CD4-positive, CD25-positive, alpha-beta regulatory T cell (primary cell): ENCODE results near the gene CLDN7. TPM values are rescaled to one million over a fixed set of nuclear protein-coding genes. Genes with fewer than 3 reads are reported as not detected.

Experiments used
- ATAC-seq, 2 donors: fragments of 150-1000 bp; cut with Tn5 transposase; one replicate each; pipeline ENCODE4 v1.10.0; 2021; ENCODE audit warnings: low read depth in 2 of 2, moderate number of reproducible peaks in 2 of 2, moderate library complexity in 1 of 2
- DNase-seq, 3 donors: peaks; one replicate each; pipeline versions ENCODE4 v3.0.0 to v3.0.0-alpha.2; 2012 to 2022; ENCODE audit warnings: mixed read lengths in 1 of 3
- H3K27ac ChIP-seq: one replicate; pipeline ENCODE4 v1.7.0; 2013; ENCODE audit warnings: mild to moderate bottlenecking, low read length; ENCODE audit not compliant: insufficient read depth, poor library complexity, severe bottlenecking
- H3K27me3 ChIP-seq: one replicate; pipeline ENCODE4 v1.7.0; 2013; ENCODE audit warnings: low read length; ENCODE audit not compliant: control insufficient read depth, insufficient read depth
- H3K36me3 ChIP-seq: one replicate; pipeline ENCODE4 v1.7.0; 2013; ENCODE audit warnings: mild to moderate bottlenecking, low read length, moderate library complexity; ENCODE audit not compliant: control insufficient read depth, insufficient read depth
- H3K4me1 ChIP-seq: 2 replicates; pipeline ENCODE4 v1.7.0; 2013; ENCODE audit warnings: mild to moderate bottlenecking, low read length; ENCODE audit not compliant: insufficient read depth, control insufficient read depth, poor library complexity, severe bottlenecking
- H3K4me3 ChIP-seq: one replicate; pipeline ENCODE4 v1.7.0; 2013; ENCODE audit warnings: low read depth, mild to moderate bottlenecking, low read length, moderate library complexity
- H3K9me3 ChIP-seq, 2 experiments: 1 replicate in 1 of 2; 2 replicates in 1 of 2; pipeline ENCODE4 v1.7.0; 2013; ENCODE audit warnings: low read length in 2 of 2, mild to moderate bottlenecking in 1 of 2, moderate library complexity in 1 of 2; ENCODE audit not compliant: control insufficient read depth in 2 of 2
- H3K27ac Mint-ChIP-seq, 3 donors: one replicate each; pipeline ENCODE4 v1.8.0; 2020 to 2022; ENCODE audit warnings: mild to moderate bottlenecking in 3 of 3, mixed read lengths in 3 of 3, moderate library complexity in 2 of 3
- H3K27me3 Mint-ChIP-seq: one replicate; pipeline ENCODE4 v1.8.0; 2022; ENCODE audit warnings: mild to moderate bottlenecking, mixed read lengths
- H3K36me3 Mint-ChIP-seq: one replicate; pipeline ENCODE4 v1.8.0; 2020; ENCODE audit warnings: mixed read lengths
- H3K4me1 Mint-ChIP-seq, 4 donors: one replicate each; pipeline ENCODE4 v1.8.0; 2020 to 2022; ENCODE audit warnings: mixed read lengths in 4 of 4, mild to moderate bottlenecking in 1 of 4
- H3K4me3 Mint-ChIP-seq, 4 donors: one replicate each; pipeline ENCODE4 v1.8.0; 2020 to 2022; ENCODE audit warnings: mild to moderate bottlenecking in 4 of 4, mixed read lengths in 4 of 4, moderate library complexity in 3 of 4
- H3K9me3 Mint-ChIP-seq, 7 donors: one replicate each; pipeline ENCODE4 v1.8.0; 2020 to 2022; ENCODE audit warnings: mixed read lengths in 7 of 7, mild to moderate bottlenecking in 3 of 7, moderate library complexity in 2 of 7
- polyA plus RNA-seq, 4 donors: library from polyadenylated mRNA; unstranded; fragments of 300-500 nt; fragmentation: Illumina TruSeq; gene quantifications; one replicate each; pipeline ENCODE4 v1.2.3, GENCODE V29; 2021
- total RNA-seq: library from RNA; stranded (reverse); gene quantifications from one replicate; pipeline ENCODE4 v1.2.3, GENCODE V29; 2022

CLDN7 gene
- total and polyA plus RNA-seq, 5 donors from 2014 or later, result 0.55 to 2.0 (median 1.3) TPM; not detected in 1

DNA sequence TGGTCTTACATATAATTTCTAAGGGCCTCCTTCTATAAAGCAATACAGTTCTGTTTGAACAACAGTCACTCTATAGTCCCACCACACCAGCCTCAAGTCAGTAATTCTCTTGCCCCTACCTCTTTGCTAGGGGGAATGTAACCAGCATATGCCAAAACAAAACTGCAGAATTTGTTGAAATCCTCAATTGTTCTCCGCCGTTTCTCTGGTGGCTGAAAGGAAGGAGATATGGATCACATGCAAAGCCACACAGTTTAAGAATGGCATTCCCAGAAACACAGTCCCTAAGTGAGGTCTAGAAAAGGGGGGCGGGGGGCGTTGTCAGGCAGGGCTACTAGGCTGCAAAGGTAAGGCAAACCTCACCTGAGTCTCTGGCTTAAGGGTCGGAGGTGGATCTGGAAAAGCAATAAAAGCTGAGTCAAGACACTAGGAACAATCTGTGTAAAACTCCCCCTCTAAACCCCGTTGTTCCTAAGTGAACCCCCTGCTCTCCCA is 25.0 kb downstream of the CLDN7 start:
- ATAC-seq (no peak), DNase-seq (no peak)
- peaks cover 0 to 1% (median 0%) of the 10 kb centered on the region in 7 donors for H3K9me3 Mint-ChIP-seq
- peaks cover 23% of the 10 kb centered on the region for H3K36me3 ChIP-seq
- peak overlapping the region; percentile 37 for H3K4me3 ChIP-seq
- no peaks in the 10 kb centered on the region for H3K27me3 ChIP-seq
- H3K9me3 ChIP-seq, result no peaks in the 10 kb centered on the region
- H3K27ac ChIP-seq, result peak overlapping the region; percentile 90
- no peaks in the 10 kb centered on the region for H3K27me3 Mint-ChIP-seq
- H3K36me3 Mint-ChIP-seq, result peaks cover 19% of the 10 kb centered on the region
- H3K4me1 ChIP-seq, result peaks cover 56% of the 10 kb centered on the region
- H3K27ac Mint-ChIP-seq, result peak overlapping the region; percentile 31 to 87 (median 44)
- peaks cover 18 to 72% (median 44%) of the 10 kb centered on the region in 4 donors for H3K4me1 Mint-ChIP-seq
- peak overlapping the region; percentile 92 to 97 (median 96) for H3K4me3 Mint-ChIP-seq

- Histone ChIP-seq H3K27ac (peak overlapping the region; percentile 90), H3K36me3 (peaks cover 23% of the 10 kb centered on the region), H3K27me3 (no peaks in the 10 kb centered on the region), H3K4me3 (peak overlapping the region; percentile 37), H3K4me1 (peaks cover 52% of the 10 kb centered on the region), H3K9me3 (no peaks in the 10 kb centered on the region)
- Mint-ChIP-seq H3K36me3 (peaks cover 24% of the 10 kb centered on the region), H3K4me1 (peaks cover 18 to 72% (median 47%) of the 10 kb centered on the region in 4 donors), H3K4me3 (peak overlapping the region; percentile 92 to 97 (median 96)), H3K27me3 (no peaks in the 10 kb centered on the region), H3K27ac (peak overlapping the region; percentile 31 to 87 (median 44)), H3K9me3 (peaks cover 0 to 1% (median 0%) of the 10 kb centered on the region in 7 donors)
- ATAC-seq, result no peak
- no peak for DNase-seq
These were observed 25.5 kb downstream of the CLDN7 start for GRCh38 chr17:7236808-7237207.

GRCh38 chr17:7235693-7236665 is 26.3 kb downstream of the CLDN7 start:
- Mint-ChIP-seq H3K4me3 (peak overlapping the region; percentile 89 to 97 (median 94)), H3K27ac (peak overlapping the region in 1 of 3 donors; percentile 29), H3K4me1 (peaks cover 18 to 67% (median 43%) of the 10 kb centered on the region in 4 donors), H3K36me3 (peaks cover 21% of the 10 kb centered on the region), H3K27me3 (no peaks in the 10 kb centered on the region), H3K9me3 (peaks cover 0 to 1% (median 0%) of the 10 kb centered on the region in 7 donors)
- H3K4me3 ChIP-seq, result no peak overlapping the region
- ATAC-seq (no peak), DNase-seq (no peak)
- H3K9me3 ChIP-seq, result no peaks in the 10 kb centered on the region
- no peaks in the 10 kb centered on the region for H3K27me3 ChIP-seq
- H3K36me3 ChIP-seq, result peaks cover 23% of the 10 kb centered on the region
- H3K27ac ChIP-seq, result peak overlapping the region; percentile 81
- peaks cover 44% of the 10 kb centered on the region for H3K4me1 ChIP-seq

GRCh38 chr17:7234083-7234951 is 28.0 kb downstream of the CLDN7 start, which contains the start of gene DVL2:
Gene DVL2, minus strand, starts transcription at chr17:7234517. Its CDS starts 255 bp downstream, at chr17:7234262.
- H3K36me3 ChIP-seq, result peaks cover 30% of the 10 kb centered on the region

GRCh38 chr17:7233701-7234082 is 28.6 kb downstream of the CLDN7 start:
- peaks cover 30% of the 10 kb centered on the region for H3K4me1 ChIP-seq
- no peak for ATAC-seq
- H3K9me3 Mint-ChIP-seq, result no peaks in the 10 kb centered on the region
- no peak for DNase-seq
- H3K4me1 Mint-ChIP-seq, result peaks cover 10 to 59% (median 34%) of the 10 kb centered on the region in 4 donors
- no peaks in the 10 kb centered on the region for H3K27me3 ChIP-seq
- peaks cover 20% of the 10 kb centered on the region for H3K36me3 Mint-ChIP-seq
- peaks cover 33% of the 10 kb centered on the region for H3K36me3 ChIP-seq
- H3K4me3 Mint-ChIP-seq, result peak overlapping the region; percentile 89 to 97 (median 94)
- H3K9me3 ChIP-seq, result no peaks in the 10 kb centered on the region
- H3K27ac ChIP-seq, result peak overlapping the region; percentile 81
- no peaks in the 10 kb centered on the region for H3K27me3 Mint-ChIP-seq
- H3K27ac Mint-ChIP-seq, result peak overlapping the region; percentile 90 to 92 (median 91)
- peak overlapping the region; percentile 93 for H3K4me3 ChIP-seq

More at GRCh38 chr17:7234083-7234951, 28.0 kb downstream of the CLDN7 start, which contains the start of gene DVL2:
- H3K27me3 ChIP-seq, result no peaks in the 10 kb centered on the region
- peak within 1 kb of the TSS; percentile 81 for H3K27ac ChIP-seq
- Mint-ChIP-seq H3K27ac (peak within 1 kb of the TSS; percentile 90 to 92 (median 91)), H3K36me3 (peaks cover 16% of the 10 kb centered on the region), H3K4me3 (peak within 1 kb of the TSS; percentile 89 to 97 (median 94)), H3K27me3 (no peaks in the 10 kb centered on the region), H3K4me1 (peaks cover 10 to 59% (median 34%) of the 10 kb centered on the region in 4 donors), H3K9me3 (no peaks in the 10 kb centered on the region)
- DNase-seq (peak; percentile 94 to 96 (median 95)), ATAC-seq (peak; percentile 60 to 62)
- peak within 1 kb of the TSS; percentile 93 for H3K4me3 ChIP-seq
- no peaks in the 10 kb centered on the region for H3K9me3 ChIP-seq
- H3K4me1 ChIP-seq, result peaks cover 30% of the 10 kb centered on the region

- peak overlapping the region; percentile 2 for H3K4me3 ChIP-seq
- H3K9me3 ChIP-seq, result no peaks in the 10 kb centered on the region
- peaks cover 8 to 59% (median 35%) of the 10 kb centered on the region in 4 donors for H3K4me1 Mint-ChIP-seq
- peaks cover 21% of the 10 kb centered on the region for H3K4me1 ChIP-seq
- H3K4me3 Mint-ChIP-seq, result peak overlapping the region; percentile 57 to 94 (median 70)
- no peak overlapping the region for H3K27ac Mint-ChIP-seq
- no peaks in the 10 kb centered on the region for H3K27me3 ChIP-seq
- no peaks in the 10 kb centered on the region for H3K27me3 Mint-ChIP-seq
- DNase-seq (no peak), ATAC-seq (no peak)
- no peak overlapping the region for H3K27ac ChIP-seq
- H3K36me3 Mint-ChIP-seq, result peaks cover 24% of the 10 kb centered on the region
- H3K9me3 Mint-ChIP-seq, result no peaks in the 10 kb centered on the region
- H3K36me3 ChIP-seq, result peaks cover 45% of the 10 kb centered on the region
These were observed 30.2 kb downstream of the CLDN7 start for GRCh38 chr17:7232114-7232513.

DNA sequence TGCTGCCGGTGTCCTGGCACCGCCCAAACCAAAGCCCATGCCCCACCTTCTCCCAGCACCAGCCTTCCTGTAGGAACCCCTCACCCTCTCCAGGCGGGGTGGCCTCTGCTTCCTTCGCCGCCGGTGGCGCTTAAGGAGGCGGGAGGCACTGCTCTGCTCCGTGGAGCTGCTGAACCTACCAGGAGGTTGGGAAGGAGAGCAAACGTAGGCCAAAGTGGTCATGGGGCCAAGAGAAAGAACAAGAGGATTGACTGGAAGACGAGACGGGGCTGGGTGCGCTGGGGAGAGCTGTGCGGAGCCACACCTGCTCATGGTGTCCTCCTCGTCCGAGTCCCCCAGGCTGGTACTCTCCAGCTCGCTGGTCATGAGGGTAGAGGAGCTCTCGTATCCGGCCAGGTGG is 32.8 kb downstream of the CLDN7 start:
- ATAC-seq, result no peak
- H3K27ac Mint-ChIP-seq, result no peak overlapping the region
- H3K4me1 ChIP-seq, result peaks cover 13% of the 10 kb centered on the region
- H3K9me3 Mint-ChIP-seq, result no peaks in the 10 kb centered on the region
- H3K4me3 ChIP-seq, result no peak overlapping the region
- peaks cover 20% of the 10 kb centered on the region for H3K36me3 Mint-ChIP-seq
- H3K4me1 Mint-ChIP-seq, result peaks cover 4 to 35% (median 17%) of the 10 kb centered on the region in 4 donors
- no peaks in the 10 kb centered on the region for H3K27me3 Mint-ChIP-seq
- no peak overlapping the region for H3K27ac ChIP-seq
- no peak overlapping the region for H3K4me3 Mint-ChIP-seq
- no peaks in the 10 kb centered on the region for H3K27me3 ChIP-seq
- H3K36me3 ChIP-seq, result peaks cover 40% of the 10 kb centered on the region
- DNase-seq, result no peak
- H3K9me3 ChIP-seq, result no peaks in the 10 kb centered on the region
